GM23248 (cell line): ENCODE measurements around the gene TNFSF8. TPM values are rescaled to one million over a fixed set of nuclear protein-coding genes. Genes with fewer than 3 reads are reported as not detected.

Experiments used
- DNase-seq: peaks from one replicate; pipeline ENCODE4 v3.0.0-alpha.2; 2015
- H2AFZ ChIP-seq: fragments of 200-600 bp; sonication (generic); 2 replicates; pipeline ENCODE4 v1.6.1; 2016; ENCODE audit warnings: antibody characterized with exemption
- H3F3A ChIP-seq: fragments of 200-600 bp; sonication (generic); 2 replicates; pipeline ENCODE4 v1.6.1; 2016; ENCODE audit warnings: mild to moderate bottlenecking, antibody characterized with exemption, mixed run types; ENCODE audit not compliant: insufficient read depth
- H3K27ac ChIP-seq: fragments of 200-600 bp; sonication (generic); 2 replicates; pipeline ENCODE4 v1.5.1; 2016; ENCODE audit warnings: mild to moderate bottlenecking
- H3K27me3 ChIP-seq: fragments of 200-600 bp; sonication (generic); replicated peaks from 2 replicates; pipeline ENCODE4 v1.6.1; 2016; ENCODE audit warnings: mild to moderate bottlenecking; ENCODE audit not compliant: insufficient read depth
- H3K36me3 ChIP-seq: fragments of 200-600 bp; sonication (generic); 2 replicates; pipeline ENCODE4 v1.6.1; 2016; ENCODE audit warnings: low read depth, mild to moderate bottlenecking
- H3K4me1 ChIP-seq: fragments of 200-600 bp; sonication (generic); 2 replicates; pipeline ENCODE4 v1.6.1; 2016; ENCODE audit warnings: mild to moderate bottlenecking; ENCODE audit not compliant: insufficient read depth
- H3K4me2 ChIP-seq: fragments of 200-600 bp; sonication (generic); one replicate; pipeline ENCODE4 v1.6.1; 2016; ENCODE audit warnings: mild to moderate bottlenecking; ENCODE audit not compliant: unreplicated experiment
- H3K4me3 ChIP-seq: fragments of 200-600 bp; sonication (generic); 2 replicates; pipeline ENCODE4 v1.5.1; 2016; ENCODE audit warnings: mild to moderate bottlenecking
- H3K79me2 ChIP-seq: fragments of 200-600 bp; sonication (generic); 2 replicates; pipeline ENCODE4 v1.6.1; 2016; ENCODE audit warnings: mild to moderate bottlenecking; ENCODE audit not compliant: insufficient read depth
- H3K9ac ChIP-seq: fragments of 200-600 bp; sonication (generic); 2 replicates; pipeline ENCODE4 v1.6.1; 2016; ENCODE audit warnings: mild to moderate bottlenecking
- H3K9me2 ChIP-seq: fragments of 200-600 bp; sonication (generic); 2 replicates; pipeline ENCODE4 v1.6.1; 2016; ENCODE audit warnings: mixed run types, mild to moderate bottlenecking, moderate library complexity; ENCODE audit not compliant: insufficient read depth
- H3K9me3 ChIP-seq: fragments of 200-600 bp; sonication (generic); one replicate; pipeline ENCODE4 v1.6.1; 2017; ENCODE audit warnings: low read depth
- H4K20me1 ChIP-seq: fragments of 200-600 bp; sonication (generic); 2 replicates; pipeline ENCODE4 v1.6.0; 2016; ENCODE audit not compliant: insufficient read depth
- EZH2 ChIP-seq: fragments of 200-600 bp; sonication (generic); IDR thresholded peaks from 2 replicates; pipeline ENCODE4 v1.6.1; 2018; ENCODE audit warnings: antibody characterized with exemption, mild to moderate bottlenecking; ENCODE audit not compliant: insufficient read depth, poor library complexity, severe bottlenecking
- EZH2phosphoT487 ChIP-seq: fragments of 200-600 bp; sonication (generic); IDR thresholded peaks from 2 replicates; pipeline ENCODE4 v1.6.1; 2018; ENCODE audit warnings: antibody characterized with exemption, moderate library complexity, mild to moderate bottlenecking, low read depth; ENCODE audit not compliant: insufficient read depth
- WGBS, 2 experiments: methylation state at CpG; one replicate each; pipeline ENCODE4 v1.1.6; 2015 to 2017; ENCODE audit warnings: low lambda C conversion rate in 2 of 2, low coverage in 1 of 2; ENCODE audit errors: missing lambda C conversion rate in 2 of 2; 5-methylcytosine and 5-hydroxymethylcytosine counted together
- in situ Hi-C: fragments of 300-500 bp; cut with MboI; formaldehyde crosslinking; loops from 2 replicates; pipeline ENCODE4 v1.15.0; 2020
- polyA plus RNA-seq: library from polyadenylated mRNA; unstranded; fragments of >200 nt; fragmentation: Nextera tagmentation; extraction: Ambion mirVana; gene quantifications from 2 replicates; pipeline ENCODE4 v1.2.1, GENCODE V29; 2016
- total RNA-seq: library from RNA; depleted of rRNA; stranded (reverse); fragments of >200 nt; shearing (Covaris generic); gene quantifications from 2 replicates; pipeline ENCODE4 v1.2.3, GENCODE V29; 2014; rRNA removed

Gene TNFSF8
- not detected in 2 replicates for total RNA-seq
- not detected in 2 replicates for polyA plus RNA-seq

- H4K20me1 ChIP-seq = no peaks in the 10 kb centered on the region
- no peak within 1 kb of the TSS for H3K27ac ChIP-seq
- DNase-seq = no peak
- H3K9me3 ChIP-seq = no peaks in the 10 kb centered on the region
- peaks cover 34% of the 10 kb centered on the region for H3K27me3 ChIP-seq
- H3K4me2 ChIP-seq = no peak within 1 kb of the TSS
- no peak within 1 kb of the TSS for H3K4me3 ChIP-seq
- no peak for TF ChIP-seq EZH2phosphoT487
- TF ChIP-seq EZH2 = no peak
- no peaks in the 10 kb centered on the region for H3K36me3 ChIP-seq
- no peaks in the 10 kb centered on the region for H3K79me2 ChIP-seq
- H3K9ac ChIP-seq = no peak within 1 kb of the TSS
- H2AFZ ChIP-seq = no peak within 1 kb of the TSS
- no peaks in the 10 kb centered on the region for H3F3A ChIP-seq
- no peaks in the 10 kb centered on the region for H3K4me1 ChIP-seq
- in situ Hi-C loops = no loop called here
- no peaks in the 10 kb centered on the region for H3K9me2 ChIP-seq
- WGBS, 2 experiments = 84 to 88% methylated on average over 24 of the region's 24 CpGs
Observed at GRCh38 chr9:114930056-114930812, at the start of gene TNFSF8. TSS of gene TNFSF8 (minus strand) at chr9:114930591. CDS start at chr9:114930303, 288 bp downstream.

- WGBS, 2 experiments = 73% methylated on average over 2 of the region's 2 CpGs
- in situ Hi-C loops = no loop called here
- no peak for TF ChIP-seq EZH2phosphoT487
- TF ChIP-seq EZH2 = no peak
Observed at GRCh38 chr9:114973216-114973615, 42.8 kb upstream of the TNFSF8 start.

DNA sequence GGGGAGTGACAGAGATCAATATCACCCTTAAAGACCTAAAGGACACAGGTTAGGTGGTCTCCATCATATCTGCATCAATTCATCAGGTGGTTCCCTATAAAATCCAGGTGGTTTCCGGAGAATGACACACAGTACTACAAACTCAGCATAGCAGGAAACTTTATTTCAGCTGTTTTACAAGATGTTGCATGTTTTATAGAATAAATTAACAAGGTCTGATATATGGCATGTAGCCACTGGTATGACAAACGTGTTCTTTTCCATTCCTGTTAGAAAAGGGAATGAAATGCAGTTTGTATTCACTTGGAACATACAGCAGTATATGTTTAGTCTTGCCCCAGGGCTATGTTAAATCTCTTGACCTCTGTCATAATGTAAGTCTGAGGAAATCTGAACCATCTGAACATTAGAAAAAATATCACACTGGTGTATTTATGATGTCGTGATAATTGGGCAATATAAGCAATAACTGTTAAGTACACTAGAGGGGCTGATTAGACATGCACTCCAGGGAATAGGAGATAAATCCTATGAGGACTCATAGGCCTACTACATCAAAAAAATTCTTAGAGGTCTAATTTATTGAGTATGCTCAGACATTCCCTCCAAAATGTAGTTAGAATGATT lies 42.2 kb upstream of the TNFSF8 start:
- DNase-seq = no peak
- TF ChIP-seq EZH2phosphoT487 = no peak
- no peak for TF ChIP-seq EZH2
- Histone ChIP-seq H3F3A (peaks cover 7% of the 10 kb centered on the region; the same call in 1 of the 2 replicates), H4K20me1 (no peaks in the 10 kb centered on the region), H3K36me3 (no peaks in the 10 kb centered on the region), H3K4me3 (no peak overlapping the region), H3K27me3 (peaks cover 6% of the 10 kb centered on the region; the same call in 1 of the 2 replicates), H3K27ac (no peak overlapping the region), H3K4me1 (0 out of 2 replicates have a peak, but pooled peaks cover 5% of the 10 kb centered on the region), H3K9ac (no peak overlapping the region), H3K4me2 (no peak overlapping the region), H3K9me2 (no peaks in the 10 kb centered on the region), H3K79me2 (no peaks in the 10 kb centered on the region), H3K9me3 (no peaks in the 10 kb centered on the region), H2AFZ (no peak overlapping the region)
- in situ Hi-C loops = no loop called here
- 58 to 59% methylated on average over 3 of the region's 3 CpGs for WGBS, 2 experiments

More at GRCh38 chr9:114973216-114973615, 42.8 kb upstream of the TNFSF8 start:
- no peaks in the 10 kb centered on the region for H4K20me1 ChIP-seq
- H3K4me3 ChIP-seq = no peak overlapping the region
- H3F3A ChIP-seq = peaks cover 7% of the 10 kb centered on the region; the same call in 1 of the 2 replicates
- no peak overlapping the region for H3K4me2 ChIP-seq
- H3K4me1 ChIP-seq = 0 out of 2 replicates have a peak, but pooled peaks cover 5% of the 10 kb centered on the region
- H3K36me3 ChIP-seq = no peaks in the 10 kb centered on the region
- H3K9me3 ChIP-seq = no peaks in the 10 kb centered on the region
- no peak for DNase-seq
- H3K9me2 ChIP-seq = no peaks in the 10 kb centered on the region
- no peak overlapping the region for H3K27ac ChIP-seq
- no peak overlapping the region for H2AFZ ChIP-seq
- H3K9ac ChIP-seq = no peak overlapping the region
- no peaks in the 10 kb centered on the region for H3K79me2 ChIP-seq
- peaks cover 10% of the 10 kb centered on the region for H3K27me3 ChIP-seq

DNA sequence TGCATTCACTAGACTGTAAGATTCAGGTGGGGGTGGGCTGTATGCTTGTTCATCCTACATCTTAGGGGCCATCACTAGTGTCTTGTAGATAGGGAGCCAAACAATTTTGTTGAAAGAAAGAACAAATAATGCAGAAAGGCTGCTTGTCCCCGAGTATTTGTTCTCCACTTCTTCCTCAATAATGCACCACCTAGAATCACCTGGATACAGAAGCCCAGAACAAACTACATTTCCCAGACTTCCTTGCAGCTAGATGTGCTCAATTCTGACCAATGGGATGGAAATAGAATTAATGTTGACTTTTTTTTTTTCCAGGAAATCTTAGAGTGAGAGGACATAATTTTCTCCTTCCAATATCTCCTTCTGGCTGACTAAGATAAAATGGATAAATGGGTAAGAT lies 38.9 kb upstream of the TNFSF8 start:
- H3K27ac ChIP-seq = no peak overlapping the region
- WGBS, 2 experiments = 43% methylated on average over 1 of the region's 1 CpG
- no peaks in the 10 kb centered on the region for H3K9me3 ChIP-seq
- no peak overlapping the region for H3K4me2 ChIP-seq
- no peaks in the 10 kb centered on the region for H3K9me2 ChIP-seq
- peaks cover 8% of the 10 kb centered on the region for H3K27me3 ChIP-seq
- no peak overlapping the region for H2AFZ ChIP-seq
- H3K4me3 ChIP-seq = no peak overlapping the region
- H3K79me2 ChIP-seq = no peaks in the 10 kb centered on the region
- H3K4me1 ChIP-seq = 0 out of 2 replicates have a peak, but pooled peaks cover 5% of the 10 kb centered on the region
- no peak overlapping the region for H3K9ac ChIP-seq
- in situ Hi-C loops = no loop called here
- peaks cover 7% of the 10 kb centered on the region; the same call in 1 of the 2 replicates for H3F3A ChIP-seq
- no peak for TF ChIP-seq EZH2
- no peak for TF ChIP-seq EZH2phosphoT487
- H4K20me1 ChIP-seq = no peaks in the 10 kb centered on the region
- no peak for DNase-seq
- H3K36me3 ChIP-seq = no peaks in the 10 kb centered on the region
